ENCODE data around the gene ACADS. TPM values are rescaled to one million over a fixed set of nuclear protein-coding genes. Genes with fewer than 3 reads are reported as not detected.

The ACADS gene
- total and polyA plus RNA-seq, 2 experiments from 2014 or later = 53.5 to 66.8 TPM

- Histone ChIP-seq H3K4me2 (no peak overlapping the region), H3K79me2 (no peaks in the 10 kb centered on the region), H3K27ac (no peak overlapping the region), H2AFZ (no peak overlapping the region), H3K9me2 (replicated peaks; ENCODE audit: insufficient read depth) (no peaks in the 10 kb centered on the region), H3K27me3 (no peaks in the 10 kb centered on the region), H4K20me1 (ENCODE audit: insufficient read depth, poor library complexity, severe bottlenecking) (no peaks in the 10 kb centered on the region), H3K4me1 (ENCODE audit: insufficient read depth) (peaks cover 11% of the 10 kb centered on the region), H3K4me3 (no peak overlapping the region), H3K9me3 (ENCODE audit: low read depth) (peaks cover 10% of the 10 kb centered on the region), H3K36me3 (replicated peaks; ENCODE audit: insufficient read depth, low read depth) (no peaks in the 10 kb centered on the region)
- DNase-seq (ENCODE audit: low spot score) = no peak
- WGBS (ENCODE audit: low lambda C conversion rate, missing lambda C conversion rate) = 91% methylated on average over 7 of the region's 7 CpGs
- TF ChIP-seq CTCF (IDR thresholded peaks at IDR 0.05; ENCODE audit: poor library complexity) = no peak
- TF ChIP-seq EZH2phosphoT487 (IDR thresholded peaks at IDR 0.05; ENCODE audit: low read depth, severe bottlenecking, unreplicated experiment) = no peak
- no peak for TF ChIP-seq EZH2 (IDR thresholded peaks at IDR 0.05; ENCODE audit: borderline replicate concordance)
These were observed 33.4 kb downstream of the ACADS start for GRCh38 chr12:120758798-120759590.

DNA sequence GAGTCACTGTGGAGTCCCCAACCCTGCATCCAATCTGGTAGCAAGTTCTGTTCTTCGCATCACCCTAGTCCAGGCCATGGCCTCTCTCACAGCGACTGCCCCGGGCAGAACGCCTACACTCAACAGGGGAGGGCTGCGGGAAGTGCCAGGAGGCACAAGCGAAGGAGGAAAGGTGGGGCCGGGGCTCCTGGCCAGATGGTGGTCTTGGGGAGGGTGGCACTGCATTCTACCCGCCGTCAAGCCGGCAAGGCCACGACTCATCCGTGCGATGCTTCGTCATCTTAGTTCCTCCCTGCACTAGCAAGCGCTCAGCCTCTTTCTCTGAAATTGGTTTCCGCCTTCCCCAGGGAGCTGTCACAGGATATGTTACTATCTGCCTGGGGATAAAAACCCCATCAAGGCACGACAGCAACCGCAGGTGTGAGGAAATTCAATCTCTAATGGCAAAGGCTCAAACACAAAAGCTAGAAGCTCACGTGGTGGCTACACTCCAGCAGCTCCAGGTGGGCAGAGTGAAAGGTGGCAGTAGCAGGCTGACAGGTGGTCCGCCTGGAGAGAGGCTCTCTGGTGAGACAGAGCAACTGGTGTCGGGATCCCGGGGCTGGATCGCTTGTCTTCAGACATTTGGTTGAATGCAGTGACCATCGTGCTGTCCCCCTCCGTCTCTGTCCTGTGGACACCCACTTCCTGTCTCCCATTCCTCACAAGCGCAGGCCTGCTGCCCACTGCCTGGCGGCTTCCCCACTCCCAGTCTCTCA lies 34.1 kb downstream of the ACADS start:
- H3K27ac ChIP-seq = peak overlapping the region; percentile 26
- H3K4me3 ChIP-seq = no peak overlapping the region
- H3K4me1 ChIP-seq (ENCODE audit: insufficient read depth) = peaks cover 11% of the 10 kb centered on the region
- H3K27me3 ChIP-seq = no peaks in the 10 kb centered on the region
- H4K20me1 ChIP-seq (ENCODE audit: insufficient read depth, poor library complexity, severe bottlenecking) = no peaks in the 10 kb centered on the region
- H2AFZ ChIP-seq = no peak overlapping the region
- H3K36me3 ChIP-seq (replicated peaks; ENCODE audit: insufficient read depth, low read depth) = no peaks in the 10 kb centered on the region
- WGBS (ENCODE audit: low lambda C conversion rate, missing lambda C conversion rate) = 89% methylated on average over 27 of the region's 27 CpGs
- no peaks in the 10 kb centered on the region for H3K9me2 ChIP-seq (replicated peaks; ENCODE audit: insufficient read depth)
- DNase-seq (ENCODE audit: low spot score) = no peak
- H3K4me2 ChIP-seq = no peak overlapping the region
- no peaks in the 10 kb centered on the region for H3K79me2 ChIP-seq
- TF ChIP-seq CTCF (IDR thresholded peaks at IDR 0.05; ENCODE audit: poor library complexity) (no peak), EZH2phosphoT487 (IDR thresholded peaks at IDR 0.05; ENCODE audit: low read depth, severe bottlenecking, unreplicated experiment) (no peak), EZH2 (IDR thresholded peaks at IDR 0.05; ENCODE audit: borderline replicate concordance) (no peak)
- peaks cover 7% of the 10 kb centered on the region for H3K9me3 ChIP-seq (ENCODE audit: low read depth)

DNA sequence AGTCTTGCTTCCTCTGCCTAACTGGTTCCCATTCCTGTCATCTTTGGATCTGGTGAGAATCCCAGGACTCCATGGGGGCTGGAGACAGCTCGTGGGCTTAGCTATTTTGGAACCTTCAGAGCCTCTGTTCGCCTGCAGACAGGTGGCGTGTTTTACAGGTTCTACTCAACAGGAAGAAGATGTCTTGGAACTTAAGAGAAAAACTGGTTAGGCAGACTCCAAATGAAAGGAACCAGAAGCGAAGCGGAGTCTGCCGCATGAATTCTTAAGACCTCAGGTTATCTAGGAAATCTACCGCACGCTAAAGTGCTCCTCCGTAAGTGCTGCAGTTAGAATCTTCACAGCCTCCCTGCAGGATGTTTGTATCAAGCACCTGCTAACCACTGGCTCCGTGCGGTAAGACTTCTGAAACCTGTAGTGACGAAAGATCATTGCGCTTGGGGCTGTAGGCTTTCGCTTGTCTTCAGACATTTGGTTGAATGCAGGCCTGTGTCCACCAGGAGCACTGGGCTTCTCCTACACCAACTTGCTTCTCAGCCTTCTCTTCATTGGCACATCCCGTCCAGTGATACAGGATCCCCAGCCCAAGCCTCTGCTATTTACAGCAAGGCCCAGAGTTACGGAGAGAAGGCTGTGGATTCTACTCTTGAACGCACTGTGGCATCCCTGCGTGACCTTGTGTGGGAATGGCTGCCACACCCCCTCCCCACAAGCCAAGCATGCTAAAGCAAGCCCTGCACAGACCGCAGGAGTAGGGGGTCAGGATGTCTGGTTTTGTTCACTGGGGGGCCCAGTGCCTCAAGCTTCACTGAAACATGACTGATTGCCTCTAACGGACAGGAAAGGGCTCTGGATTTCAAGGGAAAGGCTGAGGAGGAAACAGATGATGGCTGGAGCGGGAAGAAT lies 35.0 kb downstream of the ACADS start:
- H3K27me3 ChIP-seq = no peaks in the 10 kb centered on the region
- H2AFZ ChIP-seq = no peak overlapping the region
- no peak for DNase-seq (ENCODE audit: low spot score)
- TF ChIP-seq CTCF (IDR thresholded peaks at IDR 0.05; ENCODE audit: poor library complexity) (no peak), EZH2 (IDR thresholded peaks at IDR 0.05; ENCODE audit: borderline replicate concordance) (no peak), EZH2phosphoT487 (IDR thresholded peaks at IDR 0.05; ENCODE audit: low read depth, severe bottlenecking, unreplicated experiment) (no peak)
- H3K79me2 ChIP-seq = no peaks in the 10 kb centered on the region
- H3K9me3 ChIP-seq (ENCODE audit: low read depth) = no peaks in the 10 kb centered on the region
- WGBS (ENCODE audit: low lambda C conversion rate, missing lambda C conversion rate) = 79% methylated on average over 21 of the region's 21 CpGs
- H3K9me2 ChIP-seq (replicated peaks; ENCODE audit: insufficient read depth) = no peaks in the 10 kb centered on the region
- no peaks in the 10 kb centered on the region for H4K20me1 ChIP-seq (ENCODE audit: insufficient read depth, poor library complexity, severe bottlenecking)
- no peaks in the 10 kb centered on the region for H3K36me3 ChIP-seq (replicated peaks; ENCODE audit: insufficient read depth, low read depth)
- peak overlapping the region; percentile 87 for H3K27ac ChIP-seq
- peaks cover 11% of the 10 kb centered on the region for H3K4me1 ChIP-seq (ENCODE audit: insufficient read depth)
- H3K4me3 ChIP-seq = no peak overlapping the region
- no peak overlapping the region for H3K4me2 ChIP-seq

All from hepatocyte (in vitro differentiated cells).